GM13977 (cell line): Measurements from ENCODE around the gene CCT2.

ENCODE experiments used
- DNase-seq: peaks from one replicate; pipeline ENCODE4 v3.0.0; 2012; ENCODE audit warnings: low spot score
- in situ Hi-C: fragments of 300-500 bp; cut with MboI; formaldehyde crosslinking; loops from one replicate; pipeline ENCODE4 v1.12.0; 2022; ENCODE audit warnings: low sequenced_read_pairs, low pct_unique_long_range_greater_than_20kb, mixed read lengths, inconsistent platforms; ENCODE audit not compliant: unreplicated experiment
- TF ChIP-seq, protein P1 (sequence below): IDR thresholded peaks from 2 replicates; pipeline ENCODE4 v1.5.1; 2012; ENCODE audit warnings: mild to moderate bottlenecking, control low read depth; ENCODE audit not compliant: insufficient read depth; ENCODE audit errors: extremely low read depth, missing control alignments

CCT2 gene

DNA sequence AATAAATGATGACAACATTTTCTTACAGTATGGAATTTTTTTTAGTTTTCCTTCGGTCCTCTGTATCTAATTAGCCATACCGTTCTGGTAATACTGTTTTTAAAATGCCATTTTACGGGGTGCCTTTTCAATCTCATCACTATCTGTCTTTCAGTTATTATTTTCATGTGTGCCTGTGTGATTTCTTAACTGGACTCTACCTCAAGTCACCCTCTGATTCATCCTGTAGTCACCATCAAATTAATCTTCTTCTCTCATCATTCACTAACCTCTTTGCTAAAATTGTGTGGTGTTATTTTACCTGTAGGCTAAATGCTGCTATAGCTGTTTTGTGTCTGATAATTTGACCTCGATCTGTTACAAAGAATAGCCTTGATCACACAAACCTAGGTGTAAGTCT, 16.0 kb upstream of the CCT2 start:
- in situ Hi-C loops, result no loop called here
- TF ChIP-seq, protein P1, sequence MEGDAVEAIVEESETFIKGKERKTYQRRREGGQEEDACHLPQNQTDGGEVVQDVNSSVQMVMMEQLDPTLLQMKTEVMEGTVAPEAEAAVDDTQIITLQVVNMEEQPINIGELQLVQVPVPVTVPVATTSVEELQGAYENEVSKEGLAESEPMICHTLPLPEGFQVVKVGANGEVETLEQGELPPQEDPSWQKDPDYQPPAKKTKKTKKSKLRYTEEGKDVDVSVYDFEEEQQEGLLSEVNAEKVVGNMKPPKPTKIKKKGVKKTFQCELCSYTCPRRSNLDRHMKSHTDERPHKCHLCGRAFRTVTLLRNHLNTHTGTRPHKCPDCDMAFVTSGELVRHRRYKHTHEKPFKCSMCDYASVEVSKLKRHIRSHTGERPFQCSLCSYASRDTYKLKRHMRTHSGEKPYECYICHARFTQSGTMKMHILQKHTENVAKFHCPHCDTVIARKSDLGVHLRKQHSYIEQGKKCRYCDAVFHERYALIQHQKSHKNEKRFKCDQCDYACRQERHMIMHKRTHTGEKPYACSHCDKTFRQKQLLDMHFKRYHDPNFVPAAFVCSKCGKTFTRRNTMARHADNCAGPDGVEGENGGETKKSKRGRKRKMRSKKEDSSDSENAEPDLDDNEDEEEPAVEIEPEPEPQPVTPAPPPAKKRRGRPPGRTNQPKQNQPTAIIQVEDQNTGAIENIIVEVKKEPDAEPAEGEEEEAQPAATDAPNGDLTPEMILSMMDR, result no peak

DNA sequence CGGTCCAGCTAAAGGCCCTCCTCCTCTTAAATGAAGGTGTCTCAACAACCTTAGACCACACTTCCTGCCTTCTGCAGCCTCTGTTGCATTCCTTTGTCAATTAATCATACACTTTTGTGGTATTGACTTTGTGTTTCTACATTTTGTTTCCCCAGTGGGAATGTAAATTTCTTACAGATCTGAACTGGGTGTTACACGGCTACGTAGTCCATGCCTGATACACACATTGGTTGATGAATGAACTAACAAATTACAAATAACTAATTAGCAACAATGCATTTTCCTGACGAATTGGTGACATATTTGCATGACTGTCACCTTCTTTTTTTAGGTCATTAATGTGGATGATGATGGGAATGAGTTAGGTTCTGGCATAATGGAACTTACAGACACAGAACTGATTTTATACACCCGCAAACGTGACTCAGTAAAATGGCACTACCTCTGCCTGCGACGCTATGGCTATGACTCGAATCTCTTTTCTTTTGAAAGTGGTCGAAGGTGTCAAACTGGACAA, 15.2 kb upstream of the CCT2 start:
- DNase-seq, result no peak
- TF ChIP-seq, protein P1, result no peak
- in situ Hi-C loops, result no loop called here

More for the DNA sequence above, 16.0 kb upstream of the CCT2 start:
- no peak for DNase-seq

DNA sequence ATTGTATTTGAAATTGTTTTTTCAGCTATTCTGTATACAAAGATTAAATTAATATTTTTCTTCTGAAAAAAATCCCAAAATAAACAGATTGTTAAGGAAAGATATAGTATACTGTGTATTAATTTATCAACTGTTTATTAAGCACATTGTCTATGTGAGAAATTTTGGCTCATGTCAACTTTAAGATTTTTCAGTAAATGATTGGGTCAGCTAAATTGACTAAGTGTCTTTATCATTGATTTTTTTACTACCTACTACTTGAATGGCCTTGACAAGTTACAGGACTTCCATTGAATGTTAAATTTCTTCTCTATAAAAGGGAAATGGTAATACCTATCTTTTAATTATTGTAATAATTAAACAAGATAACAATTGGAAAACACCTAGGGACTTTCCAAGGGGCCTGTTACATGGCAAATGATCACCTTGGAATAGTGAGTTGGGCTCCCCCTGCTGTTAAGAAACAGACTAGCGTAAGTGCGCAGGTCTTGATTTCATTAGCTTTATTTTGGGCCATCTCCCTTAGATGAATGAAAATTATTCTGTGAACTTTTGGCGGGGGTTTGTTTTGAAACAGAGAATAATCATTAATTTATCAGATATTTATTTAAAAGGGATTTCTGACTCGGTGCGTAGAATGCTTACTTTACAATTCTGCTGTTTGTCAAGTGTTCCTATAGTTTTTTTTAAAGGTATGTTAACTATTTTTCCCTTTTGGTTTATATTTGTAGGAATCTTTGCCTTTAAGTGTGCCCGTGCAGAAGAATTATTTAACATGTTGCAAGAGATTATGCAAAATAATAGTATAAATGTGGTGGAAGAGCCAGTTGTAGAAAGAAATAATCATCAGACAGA, 14.5 kb upstream of the CCT2 start:
- in situ Hi-C loops, result no loop called here
- DNase-seq, result peak; percentile 41
- TF ChIP-seq, protein P1, result peak; percentile 80

DNA sequence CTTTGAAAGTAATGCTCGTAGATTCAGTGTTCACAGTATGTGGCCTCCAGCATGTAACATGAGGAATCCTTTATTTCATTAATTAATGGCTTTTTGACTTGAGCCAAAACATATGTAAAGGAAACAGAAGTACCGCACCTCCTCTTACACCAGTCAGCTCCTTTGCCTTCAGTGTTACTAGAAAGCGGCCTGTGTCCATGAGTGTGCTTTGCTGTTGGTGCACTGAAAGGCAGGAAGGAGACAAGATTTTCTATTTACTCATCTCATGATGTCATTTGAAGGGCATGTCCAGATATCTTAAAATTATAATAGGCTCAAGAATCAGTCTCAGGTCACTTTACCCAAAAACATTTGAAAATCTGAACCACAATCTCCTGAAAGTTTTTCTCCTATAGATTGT, 9.9 kb upstream of the CCT2 start:
- in situ Hi-C loops, result loop anchor here (25.0 kb wide), 1 partner anchor 188 kb away; no protein-coding TSS in a partner anchor
- no peak for DNase-seq
- TF ChIP-seq, protein P1, result no peak

DNA sequence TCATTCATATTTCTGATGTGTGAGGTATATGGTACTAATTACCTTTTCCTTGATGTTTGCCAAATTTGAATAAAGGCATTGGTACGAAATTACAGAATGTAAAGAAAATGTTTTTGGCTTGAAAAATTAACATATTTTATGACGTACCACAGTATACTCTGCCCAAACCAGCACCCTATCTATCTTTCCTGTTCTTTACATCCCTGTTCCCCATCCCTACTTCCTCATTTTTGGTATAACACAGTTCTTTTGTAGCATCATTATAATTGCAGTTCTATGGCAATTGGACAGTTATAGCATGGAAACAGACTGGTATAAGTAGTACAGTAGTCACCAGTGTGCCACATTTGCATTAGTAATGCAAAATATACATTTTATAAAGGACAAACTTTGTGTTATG, 7.0 kb upstream of the CCT2 start:
- in situ Hi-C loops, result loop anchor here (25.0 kb wide), 1 partner anchor 191 kb away; no protein-coding TSS in a partner anchor
- DNase-seq, result no peak
- TF ChIP-seq, protein P1, result no peak

DNA sequence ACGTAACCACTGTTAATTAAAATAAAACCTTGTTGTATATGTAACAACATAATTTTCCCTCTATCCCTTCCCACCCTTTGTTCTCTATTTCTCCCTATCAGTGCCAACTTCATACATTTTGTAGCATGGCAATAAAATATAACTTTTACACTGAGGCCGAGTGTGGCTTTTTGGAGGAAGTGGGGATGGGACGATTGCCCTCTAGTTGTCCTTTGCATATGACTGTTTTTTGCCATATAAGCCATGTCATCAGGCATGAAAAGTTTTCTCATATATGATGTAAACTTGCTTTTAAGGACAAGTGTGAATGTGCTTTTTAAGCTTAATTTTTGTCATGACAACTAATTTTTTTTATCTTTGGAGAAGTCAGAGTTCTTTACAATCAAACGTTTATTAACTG, 6.2 kb upstream of the CCT2 start:
- TF ChIP-seq, protein P1, result no peak
- in situ Hi-C loops, result loop anchor here (25.0 kb wide), 1 partner anchor 192 kb away; no protein-coding TSS in a partner anchor
- no peak for DNase-seq
